Upper lobe of right lung (tissue), 1 donor: Measurements from ENCODE around the gene EHD1. TPM values are rescaled to one million over a fixed set of nuclear protein-coding genes. Genes with fewer than 3 reads are reported as not detected.

Experiments
- ATAC-seq: fragments of 200-7000 bp; cut with Tn5 transposase; one replicate; pipeline ENCODE4 v1.9.1; 2020; ENCODE audit warnings: mild to moderate bottlenecking, moderate library complexity
- DNase-seq: peaks from one replicate; pipeline ENCODE4 v3.0.0-alpha.2; 2020
- H3K27ac ChIP-seq: fragments of 200-600 bp; one replicate; pipeline ENCODE4 v1.8.0; 2022
- H3K27me3 ChIP-seq: fragments of 200-600 bp; one replicate; pipeline ENCODE4 v1.8.0; 2022; ENCODE audit warnings: mild to moderate bottlenecking
- H3K36me3 ChIP-seq: fragments of 200-600 bp; one replicate; pipeline ENCODE4 v1.8.0; 2022
- H3K4me1 ChIP-seq: fragments of 200-600 bp; one replicate; pipeline ENCODE4 v1.8.0; 2022
- H3K4me3 ChIP-seq: fragments of 200-600 bp; one replicate; pipeline ENCODE4 v1.8.0; 2022; ENCODE audit warnings: mild to moderate bottlenecking
- H3K9me3 ChIP-seq: fragments of 200-600 bp; one replicate; pipeline ENCODE4 v1.8.0; 2022
- intact Hi-C: fragments of 100-400 bp; cut with DNase I; formaldehyde crosslinking; loops from one replicate; pipeline ENCODE4 v1.11.0; 2022
- total RNA-seq: library from RNA; stranded (reverse); fragmentation: NEBNext Ultra II Directional; extraction: Animal tissue kit (Norgen Biotek cat#: 25700); gene quantifications from one replicate; pipeline ENCODE4 v1.2.1, GENCODE V29; 2021
- TF ChIP-seq, protein P1 (sequence below): fragments of 200-600 bp; IDR thresholded peaks from one replicate; pipeline ENCODE4 v1.8.0; 2022; ENCODE audit warnings: antibody characterized with exemption
- donor health status: DM: no; HTN: yes; CAD: no; lungs with severe emphysema.

EHD1 gene
- total RNA-seq, 1 donor from 2014 or later = 94.6 TPM

- Histone ChIP-seq H3K36me3 (peaks cover 4% of the 10 kb centered on the region), H3K9me3 (no peaks in the 10 kb centered on the region), H3K4me1 (no peaks in the 10 kb centered on the region), H3K27me3 (no peaks in the 10 kb centered on the region), H3K4me3 (no peak overlapping the region), H3K27ac (peak overlapping the region; percentile 30)
- intact Hi-C loops = no loop called here
- TF ChIP-seq, protein P1, sequence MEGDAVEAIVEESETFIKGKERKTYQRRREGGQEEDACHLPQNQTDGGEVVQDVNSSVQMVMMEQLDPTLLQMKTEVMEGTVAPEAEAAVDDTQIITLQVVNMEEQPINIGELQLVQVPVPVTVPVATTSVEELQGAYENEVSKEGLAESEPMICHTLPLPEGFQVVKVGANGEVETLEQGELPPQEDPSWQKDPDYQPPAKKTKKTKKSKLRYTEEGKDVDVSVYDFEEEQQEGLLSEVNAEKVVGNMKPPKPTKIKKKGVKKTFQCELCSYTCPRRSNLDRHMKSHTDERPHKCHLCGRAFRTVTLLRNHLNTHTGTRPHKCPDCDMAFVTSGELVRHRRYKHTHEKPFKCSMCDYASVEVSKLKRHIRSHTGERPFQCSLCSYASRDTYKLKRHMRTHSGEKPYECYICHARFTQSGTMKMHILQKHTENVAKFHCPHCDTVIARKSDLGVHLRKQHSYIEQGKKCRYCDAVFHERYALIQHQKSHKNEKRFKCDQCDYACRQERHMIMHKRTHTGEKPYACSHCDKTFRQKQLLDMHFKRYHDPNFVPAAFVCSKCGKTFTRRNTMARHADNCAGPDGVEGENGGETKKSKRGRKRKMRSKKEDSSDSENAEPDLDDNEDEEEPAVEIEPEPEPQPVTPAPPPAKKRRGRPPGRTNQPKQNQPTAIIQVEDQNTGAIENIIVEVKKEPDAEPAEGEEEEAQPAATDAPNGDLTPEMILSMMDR = no peak
- ATAC-seq (peak; percentile 3), DNase-seq (peak; percentile 47)
Observed at GRCh38 chr11:64835616-64836447, 42.6 kb downstream of the EHD1 start.

- ATAC-seq (peak; percentile 87), DNase-seq (peak; percentile 87)
- H3K4me1 ChIP-seq = no peaks in the 10 kb centered on the region
- H3K9me3 ChIP-seq = no peaks in the 10 kb centered on the region
- H3K4me3 ChIP-seq = no peak overlapping the region
- TF ChIP-seq, protein P1 = no peak
- H3K36me3 ChIP-seq = peaks cover 4% of the 10 kb centered on the region
- intact Hi-C loops = no loop called here
- no peaks in the 10 kb centered on the region for H3K27me3 ChIP-seq
- peak overlapping the region; percentile 30 for H3K27ac ChIP-seq
Observed at GRCh38 chr11:64834723-64835615, 43.5 kb downstream of the EHD1 start.

DNA sequence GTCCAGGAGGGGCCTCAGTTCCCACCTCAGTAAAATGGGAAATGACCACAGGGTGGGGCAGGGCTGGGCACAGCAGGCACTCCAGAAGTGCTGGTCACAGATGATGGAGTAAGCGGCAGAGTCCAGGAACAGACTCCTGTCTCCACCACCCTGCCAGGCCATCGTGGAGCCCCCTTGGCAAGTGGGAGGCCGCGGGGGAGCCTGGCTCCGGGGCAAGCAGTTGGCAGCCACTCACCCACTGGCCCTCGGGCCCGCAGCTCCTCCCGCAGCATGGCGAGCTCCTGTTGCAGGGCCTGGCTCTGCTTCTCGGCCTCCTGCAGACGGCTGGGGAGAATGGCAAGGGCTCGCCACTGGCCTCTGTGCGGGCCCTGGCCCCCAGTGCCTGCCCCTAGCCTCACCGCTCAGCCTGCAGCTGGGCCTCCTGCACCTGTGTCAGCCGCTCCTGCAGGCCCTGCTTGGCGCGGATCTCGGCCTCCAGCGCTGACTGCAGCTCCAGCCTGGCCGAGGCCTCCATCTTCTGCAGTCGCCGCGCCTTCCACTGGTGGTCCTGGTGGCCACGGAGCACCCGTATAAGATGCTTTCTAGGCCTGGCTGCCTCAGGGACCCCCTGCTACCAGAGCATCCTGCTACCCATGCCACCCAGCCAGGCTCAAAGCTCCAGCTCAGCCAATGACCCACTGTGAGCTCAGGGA is 44.2 kb downstream of the EHD1 start:
- Histone ChIP-seq H3K27ac (no peak overlapping the region), H3K4me1 (no peaks in the 10 kb centered on the region), H3K4me3 (no peak overlapping the region), H3K36me3 (peaks cover 4% of the 10 kb centered on the region), H3K27me3 (no peaks in the 10 kb centered on the region), H3K9me3 (no peaks in the 10 kb centered on the region)
- intact Hi-C loops = no loop called here
- TF ChIP-seq, protein P1 = no peak
- DNase-seq = peak; percentile 58
- no peak for ATAC-seq

- Histone ChIP-seq H3K4me3 (no peak overlapping the region), H3K9me3 (no peaks in the 10 kb centered on the region), H3K27me3 (no peaks in the 10 kb centered on the region), H3K27ac (no peak overlapping the region), H3K4me1 (no peaks in the 10 kb centered on the region), H3K36me3 (peaks cover 4% of the 10 kb centered on the region)
- TF ChIP-seq, protein P1 = no peak
- intact Hi-C loops = no loop called here
- DNase-seq = peak; percentile 60
- no peak for ATAC-seq
Observed at GRCh38 chr11:64833509-64833908, 44.9 kb downstream of the EHD1 start.

GRCh38 chr11:64833198-64833502 is 45.3 kb downstream of the EHD1 start:
- H3K4me1 ChIP-seq = no peaks in the 10 kb centered on the region
- peaks cover 4% of the 10 kb centered on the region for H3K36me3 ChIP-seq
- no peak overlapping the region for H3K27ac ChIP-seq
- peak; percentile 61 for DNase-seq
- intact Hi-C loops = no loop called here
- H3K27me3 ChIP-seq = no peaks in the 10 kb centered on the region
- ATAC-seq = no peak
- TF ChIP-seq, protein P1 = no peak
- no peak overlapping the region for H3K4me3 ChIP-seq
- no peaks in the 10 kb centered on the region for H3K9me3 ChIP-seq
